Thoracic aorta (tissue), 2 donors: ENCODE data around the gene DNAJC11. TPM values are rescaled to one million over a fixed set of nuclear protein-coding genes. Genes with fewer than 3 reads are reported as not detected.

Experiments
- ATAC-seq: fragments of 150-250 bp; one replicate; pipeline ENCODE4 v1.8.0; 2017; ENCODE audit warnings: low read depth; ENCODE audit not compliant: insufficient number of reproducible peaks, low FRiP score
- DNase-seq: peaks from one replicate; pipeline ENCODE4 v3.0.0-alpha.2; 2020; ENCODE audit warnings: low spot score
- H3K27ac ChIP-seq, 2 donors: fragments of 200-600 bp; sonication (generic); 1 replicate in 1 of 2; 2 replicates in 1 of 2; pipeline ENCODE4 v1.5.1; 2016; ENCODE audit warnings: mild to moderate bottlenecking in 2 of 2, moderate library complexity in 2 of 2
- H3K27me3 ChIP-seq: fragments of 200-600 bp; sonication (generic); replicated peaks from 2 replicates; pipeline ENCODE4 v1.6.0; 2016; ENCODE audit warnings: mild to moderate bottlenecking; ENCODE audit not compliant: insufficient read depth
- H3K36me3 ChIP-seq: fragments of 200-600 bp; sonication (generic); one replicate; pipeline ENCODE4 v1.5.1; 2016
- H3K4me1 ChIP-seq, 2 donors: fragments of 200-600 bp; sonication (generic); 1 replicate in 1 of 2; 2 replicates in 1 of 2; pipeline versions ENCODE4 v1.5.1 to v1.6.0; 2016; ENCODE audit warnings: low read depth in 2 of 2, mild to moderate bottlenecking in 1 of 2; ENCODE audit not compliant: control insufficient read depth in 1 of 2
- H3K4me3 ChIP-seq: fragments of 200-600 bp; sonication (generic); 2 replicates; pipeline ENCODE4 v1.5.1; 2016; ENCODE audit warnings: mild to moderate bottlenecking
- H3K9me3 ChIP-seq: fragments of 200-600 bp; sonication (generic); 2 replicates; pipeline ENCODE4 v1.5.1; 2016
- CTCF ChIP-seq: fragments of 200-600 bp; sonication (generic); IDR thresholded peaks from one replicate; pipeline ENCODE4 v1.5.1; 2019; ENCODE audit warnings: antibody characterized with exemption
- total RNA-seq, 2 donors: library from RNA; depleted of rRNA; stranded (reverse); fragments of >200 nt; gene quantifications; one replicate each; pipeline versions ENCODE4 v1.1.0 to v1.2.3, GENCODE V29; 2016

Gene DNAJC11
- total RNA-seq, 2 donors from 2014 or later = 19.4 to 40.4 TPM

DNA sequence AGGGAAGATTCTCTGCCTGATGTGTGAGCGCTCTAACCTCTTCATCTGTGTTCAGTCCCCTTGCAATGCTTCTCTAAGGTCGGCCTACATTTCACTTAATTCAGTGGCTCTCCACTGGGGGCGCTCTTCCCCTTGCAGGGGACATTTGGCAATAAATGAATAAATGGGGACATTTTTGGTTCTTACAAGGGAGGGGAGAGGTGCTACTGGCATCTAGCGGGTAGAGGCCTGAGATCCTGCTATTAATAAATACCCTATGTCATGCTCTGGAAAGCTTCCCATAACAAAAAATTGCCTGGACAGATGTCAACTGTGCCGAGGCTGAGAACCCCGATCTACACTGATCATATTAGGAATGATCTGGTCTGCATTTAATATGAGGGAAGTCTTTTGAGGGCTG lies 25.9 kb upstream of the DNAJC11 start:
- TF ChIP-seq CTCF = peak; percentile 91
- no peak for DNase-seq

DNA sequence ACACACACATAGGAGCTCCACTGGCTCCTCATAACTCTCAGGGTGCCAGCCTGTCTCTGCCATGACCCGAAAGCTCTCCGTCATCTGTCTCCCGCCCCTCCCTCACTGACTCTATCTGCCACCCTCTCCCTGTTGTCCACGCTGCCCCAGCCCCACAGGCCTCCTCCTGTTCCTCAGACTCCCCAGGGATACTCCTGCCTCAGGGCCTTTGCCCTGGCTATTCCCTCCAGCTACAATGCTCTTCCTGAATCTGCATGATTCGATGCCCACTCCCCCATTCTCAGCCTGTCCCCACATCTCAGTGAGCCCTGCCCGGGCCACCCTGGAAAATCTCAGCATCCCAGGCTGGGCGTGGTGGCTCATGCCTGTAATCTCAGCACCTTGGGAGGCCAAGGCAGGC lies 24.6 kb upstream of the DNAJC11 start:
- H3K9me3 ChIP-seq = no peaks in the 10 kb centered on the region
- no peaks in the 10 kb centered on the region for H3K27me3 ChIP-seq
- H3K4me3 ChIP-seq = no peak overlapping the region
- TF ChIP-seq CTCF = no peak
- no peak for DNase-seq
- no peak overlapping the region for H3K27ac ChIP-seq
- no peak for ATAC-seq
- no peaks in the 10 kb centered on the region for H3K36me3 ChIP-seq
- H3K4me1 ChIP-seq = peaks cover 0 to 25% of the 10 kb centered on the region in 2 donors

More for the DNA sequence above, 25.9 kb upstream of the DNAJC11 start:
- H3K9me3 ChIP-seq = no peaks in the 10 kb centered on the region
- H3K4me1 ChIP-seq = peaks cover 0 to 25% of the 10 kb centered on the region in 2 donors
- H3K36me3 ChIP-seq = no peaks in the 10 kb centered on the region
- H3K27ac ChIP-seq = peak overlapping the region in 1 of 2 donors; percentile 47
- no peak overlapping the region for H3K4me3 ChIP-seq
- peak; percentile 50 for ATAC-seq
- no peaks in the 10 kb centered on the region for H3K27me3 ChIP-seq

DNA sequence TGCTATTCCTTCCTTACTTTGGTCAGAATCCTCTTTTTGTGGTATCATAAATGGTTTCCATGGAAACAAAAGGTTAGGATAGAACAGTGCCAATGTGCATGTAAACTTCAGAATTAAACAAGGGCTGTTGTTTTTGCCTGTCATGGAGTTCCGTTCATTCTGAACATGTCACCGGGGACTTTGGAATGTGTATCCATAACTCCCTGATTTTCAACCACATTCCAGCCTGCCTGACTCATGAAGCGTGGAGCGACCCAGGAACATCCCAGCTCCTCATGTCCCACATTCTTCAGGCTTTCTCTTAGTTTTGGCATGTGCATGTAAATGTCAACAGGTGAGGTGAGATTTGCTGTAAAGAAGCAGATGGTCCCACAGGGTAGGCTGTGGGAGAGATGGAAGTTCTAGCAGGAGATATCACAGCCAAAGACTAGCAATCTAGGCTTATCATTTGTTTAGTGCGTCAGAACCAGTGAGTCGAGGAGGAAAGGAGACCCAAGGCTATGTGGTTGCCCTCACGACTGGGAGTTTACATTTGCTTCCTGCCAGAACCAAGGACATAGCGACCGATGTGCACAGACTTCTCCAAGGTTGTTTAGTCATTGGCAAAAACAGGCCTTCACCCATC lies 23.0 kb upstream of the DNAJC11 start:
- no peak for ATAC-seq

DNA sequence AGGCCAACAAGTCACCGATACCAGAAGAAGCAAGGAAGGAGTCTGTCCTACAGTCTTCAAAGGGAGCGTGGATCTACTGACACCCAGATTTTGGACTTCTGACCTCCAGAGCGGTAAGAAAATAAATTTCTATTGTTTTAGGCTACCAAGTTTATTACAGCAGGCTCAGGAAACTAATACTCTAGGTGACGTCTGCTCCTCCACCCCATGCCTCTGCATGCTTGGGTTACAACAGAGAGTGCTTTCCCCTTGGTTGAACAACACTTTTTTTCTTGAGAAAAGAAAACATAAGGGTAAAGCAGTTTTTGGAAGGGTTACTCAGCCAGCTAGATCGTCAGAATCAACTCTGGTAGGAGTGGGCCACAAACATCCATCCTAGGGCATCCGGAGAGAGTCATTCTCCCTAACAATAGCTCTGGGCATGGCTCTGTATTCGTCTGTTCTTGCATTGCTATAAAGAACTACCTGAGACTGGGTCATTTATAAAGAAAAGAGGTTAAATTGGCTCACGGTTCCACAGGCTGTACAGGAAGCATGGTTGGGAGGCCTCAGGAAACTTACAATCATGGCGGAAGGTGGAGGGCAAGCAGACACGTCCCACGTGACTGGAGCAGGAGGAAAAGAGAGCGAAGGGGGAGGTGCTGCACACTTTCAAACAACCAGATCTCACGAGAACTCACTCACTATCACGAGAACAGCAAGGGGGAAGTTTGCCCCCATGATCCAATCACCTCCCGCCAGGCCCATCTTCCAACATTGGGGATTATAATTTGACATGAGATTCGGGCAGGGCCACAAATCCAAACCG lies 22.2 kb upstream of the DNAJC11 start:
- no peak overlapping the region for H3K27ac ChIP-seq
- H3K36me3 ChIP-seq = no peaks in the 10 kb centered on the region
- DNase-seq (no peak), ATAC-seq (no peak)
- H3K4me3 ChIP-seq = no peak overlapping the region
- peaks cover 0 to 18% of the 10 kb centered on the region in 2 donors for H3K4me1 ChIP-seq
- H3K27me3 ChIP-seq = no peaks in the 10 kb centered on the region
- TF ChIP-seq CTCF = no peak
- no peaks in the 10 kb centered on the region for H3K9me3 ChIP-seq

More for the DNA sequence above, 23.0 kb upstream of the DNAJC11 start:
- peaks cover 0 to 18% of the 10 kb centered on the region in 2 donors for H3K4me1 ChIP-seq
- no peak for TF ChIP-seq CTCF
- no peak overlapping the region for H3K4me3 ChIP-seq
- DNase-seq = no peak
- H3K27me3 ChIP-seq = no peaks in the 10 kb centered on the region
- H3K36me3 ChIP-seq = no peaks in the 10 kb centered on the region
- H3K27ac ChIP-seq = no peak overlapping the region
- no peaks in the 10 kb centered on the region for H3K9me3 ChIP-seq

GRCh38 chr1:6711174-6711573 lies 9.6 kb upstream of the DNAJC11 start:
- no peak for TF ChIP-seq CTCF
- Histone ChIP-seq H3K27me3 (no peaks in the 10 kb centered on the region), H3K9me3 (peaks cover 6% of the 10 kb centered on the region), H3K4me3 (no peak overlapping the region), H3K27ac (no peak overlapping the region), H3K4me1 (no peaks in the 10 kb centered on the region), H3K36me3 (no peaks in the 10 kb centered on the region)
- DNase-seq = no peak
- no peak for ATAC-seq
